Ureter (tissue), 1 donor: ENCODE measurements around the gene MLYCD. TPM values are rescaled to one million over a fixed set of nuclear protein-coding genes. Genes with fewer than 3 reads are reported as not detected.

Experiments
- DNase-seq: peaks from one replicate; pipeline ENCODE4 v3.0.0-alpha.2; 2020; ENCODE audit warnings: low spot score
- total RNA-seq: library from RNA; stranded (reverse); gene quantifications from one replicate; pipeline ENCODE4 v1.2.4, GENCODE V29; 2023
- donor health status: DM: yes; HTN: yes; CAD: no.

Gene MLYCD
- total RNA-seq, 1 donor from 2014 or later: 18.3 TPM

- no peak for DNase-seq
Measured at GRCh38 chr16:83970430-83970815, 71.5 kb downstream of the MLYCD start.

- no peak for DNase-seq
Measured at GRCh38 chr16:83971165-83972130, 72.5 kb downstream of the MLYCD start.

- no peak for DNase-seq
Measured at GRCh38 chr16:83972256-83973008, 73.5 kb downstream of the MLYCD start.

GRCh38 chr16:83973077-83973476 lies 74.2 kb downstream of the MLYCD start:
- no peak for DNase-seq

GRCh38 chr16:83973581-83974385 lies 74.9 kb downstream of the MLYCD start:
- no peak for DNase-seq

GRCh38 chr16:83974475-83974874 lies 75.6 kb downstream of the MLYCD start:
- DNase-seq: no peak

GRCh38 chr16:83975590-83976260 lies 76.8 kb downstream of the MLYCD start:
- no peak for DNase-seq

Other genes with a start within 250 kb of the MLYCD start
- 111 TPM for gene HSBP1, start 91.1 kb upstream of the MLYCD start, total RNA-seq
- gene OSGIN1, start 54.1 kb downstream of the MLYCD start, total RNA-seq: 5.9 TPM
- gene NECAB2, start 69.1 kb downstream of the MLYCD start, total RNA-seq: not detected
- not detected for gene SLC38A8, start 143.7 kb downstream of the MLYCD start, total RNA-seq
- gene MBTPS1, start 217.8 kb downstream of the MLYCD start, total RNA-seq: 103 TPM
- 18.3 TPM for gene HSDL1, start 246.1 kb downstream of the MLYCD start, total RNA-seq
- gene DNAAF1, start 246.2 kb downstream of the MLYCD start, total RNA-seq: 1.7 TPM